ENCODE measurements around the gene GNG8. TPM values are rescaled to one million over a fixed set of nuclear protein-coding genes. Genes with fewer than 3 reads are reported as not detected.
A peak's percentile ranks its signal among the peaks of the same experiment; 100 is the strongest.
"Not testable (repeated sequence)": the region's sequence is repeated elsewhere in the genome, so short reads cannot be mapped to it uniquely, and the experiment has no call there.

GNG8 gene
- polyA plus RNA-seq, 4 donors, result 1.5 to 8.5 (median 3.3) TPM

- DNase-seq (ENCODE audit: low read depth in 4 of 4, low spot score in 3 of 4), result no peak
These were observed 12.3 kb upstream of the GNG8 start for GRCh38 chr19:46648060-46648960.

- no peak for DNase-seq (ENCODE audit: low read depth in 4 of 4, low spot score in 3 of 4)
These were observed 10.4 kb upstream of the GNG8 start for GRCh38 chr19:46646402-46646801.

GRCh38 chr19:46644720-46645119, 8.7 kb upstream of the GNG8 start:
- no peak for DNase-seq (ENCODE audit: low read depth in 4 of 4, low spot score in 3 of 4)

- DNase-seq (ENCODE audit: low read depth in 4 of 4, low spot score in 3 of 4), result no peak
These were observed 4.7 kb upstream of the GNG8 start for GRCh38 chr19:46640656-46641055.

GRCh38 chr19:46639358-46640182, 3.6 kb upstream of the GNG8 start:
- peak in 3 of 4 donors; percentile 74 to 77 (median 76) for DNase-seq (ENCODE audit: low read depth in 4 of 4, low spot score in 3 of 4)

- DNase-seq (ENCODE audit: low read depth in 4 of 4, low spot score in 3 of 4), result no peak
These were observed 1.2 kb upstream of the GNG8 start for GRCh38 chr19:46637224-46637623.

- DNase-seq (ENCODE audit: low read depth in 4 of 4, low spot score in 3 of 4), result no peak
These were observed 1.3 kb downstream of the GNG8 start for GRCh38 chr19:46634656-46635218.

- peak in 1 of 4 donors; percentile 59 for DNase-seq (ENCODE audit: low read depth in 4 of 4, low spot score in 3 of 4)
These were observed 1.9 kb downstream of the GNG8 start for GRCh38 chr19:46634045-46634655.

GRCh38 chr19:46633130-46633529, 2.9 kb downstream of the GNG8 start:
- DNase-seq (ENCODE audit: low read depth in 4 of 4, low spot score in 3 of 4), result no peak

- no peak for DNase-seq (ENCODE audit: low read depth in 4 of 4, low spot score in 3 of 4)
These were observed 4.5 kb downstream of the GNG8 start for GRCh38 chr19:46631481-46631880.

- no peak for DNase-seq (ENCODE audit: low read depth in 4 of 4, low spot score in 3 of 4)
These were observed 5.3 kb downstream of the GNG8 start for GRCh38 chr19:46630586-46631205.

- no peak for DNase-seq (ENCODE audit: low read depth in 4 of 4, low spot score in 3 of 4)
These were observed 6.4 kb downstream of the GNG8 start for GRCh38 chr19:46629546-46630025.

GRCh38 chr19:46628970-46629369, 7.0 kb downstream of the GNG8 start:
- not testable (repeated sequence) for DNase-seq (ENCODE audit: low read depth in 4 of 4, low spot score in 3 of 4)

- DNase-seq (ENCODE audit: low read depth in 4 of 4, low spot score in 3 of 4), result no peak
These were observed 9.6 kb downstream of the GNG8 start for GRCh38 chr19:46626446-46626845.

- DNase-seq (ENCODE audit: low read depth in 4 of 4, low spot score in 3 of 4), result no peak
These were observed 10.3 kb downstream of the GNG8 start for GRCh38 chr19:46625731-46626130.

- DNase-seq (ENCODE audit: low read depth in 4 of 4, low spot score in 3 of 4), result no peak
These were observed 10.9 kb downstream of the GNG8 start, which contains the start of gene PTGIR for GRCh38 chr19:46624958-46625661. PTGIR (minus strand) TSS chr19:46625089; CDS start chr19:46624225, 864 bp downstream.

GRCh38 chr19:46623915-46624502, 12.0 kb downstream of the GNG8 start:
- no peak for DNase-seq (ENCODE audit: low read depth in 4 of 4, low spot score in 3 of 4)

GRCh38 chr19:46622118-46622446, 13.9 kb downstream of the GNG8 start:
- no peak for DNase-seq (ENCODE audit: low read depth in 4 of 4, low spot score in 3 of 4)
